H1 (cell line): Measurements from ENCODE around the gene NEURL2. TPM values are rescaled to one million over a fixed set of nuclear protein-coding genes. Genes with fewer than 3 reads are reported as not detected.

ENCODE experiments used
- CTCF ChIA-PET: fragments of 300-600 bp; sonication (Branson Sonifier 250); formaldehyde crosslinking; loops from one replicate; lab custom pipeline; 2021; ENCODE audit not compliant: partially characterized antibody; lab: Charles Lee
- POLR2A ChIA-PET: fragments of 300-600 bp; sonication (Branson Sonifier 250); formaldehyde crosslinking; loops from one replicate; lab custom pipeline; 2021; ENCODE audit warnings: inconsistent platforms; ENCODE audit not compliant: partially characterized antibody; lab: Charles Lee
- DNase-seq, 2 experiments: peaks; one replicate each; pipeline versions ENCODE4 v3.0.0 to v3.0.0-alpha.2; 2010 to 2022; ENCODE audit warnings: low spot score in 2 of 2, low read depth in 1 of 2, mixed read lengths in 1 of 2
- FAIRE-seq: peaks from 2 replicates; lab custom pipeline; 2011; peaks lifted over from hg19 to GRCh38; lab: Jason Lieb, UNC
- H2AFZ ChIP-seq: 2 replicates; pipeline ENCODE4 v1.8.1; 2012; ENCODE audit warnings: low read length, inconsistent platforms
- H2AK5ac ChIP-seq: 2 replicates; pipeline ENCODE4 v1.6.1; 2013; ENCODE audit warnings: low read depth, low read length
- H2BK120ac ChIP-seq: replicated peaks from 2 replicates; pipeline ENCODE3; 2013; ENCODE audit warnings: low read depth, low read length, inconsistent platforms
- H2BK12ac ChIP-seq: 2 replicates; pipeline ENCODE4 v1.6.1; 2013; ENCODE audit warnings: low read depth, low read length
- H2BK15ac ChIP-seq: 2 replicates; pipeline ENCODE4 v1.6.1; 2013; ENCODE audit warnings: low read length
- H2BK20ac ChIP-seq: 2 replicates; pipeline ENCODE4 v1.6.1; 2013; ENCODE audit warnings: low read length
- H2BK5ac ChIP-seq: 2 replicates; pipeline ENCODE4 v1.6.1; 2013; ENCODE audit warnings: low read depth, low read length
- H3K14ac ChIP-seq: 2 replicates; pipeline ENCODE4 v1.6.1; 2013; ENCODE audit warnings: inconsistent platforms; ENCODE audit not compliant: insufficient read length
- H3K18ac ChIP-seq: 2 replicates; pipeline ENCODE4 v1.6.1; 2013; ENCODE audit warnings: low read length; ENCODE audit errors: extremely low read depth
- H3K23ac ChIP-seq: 2 replicates; pipeline ENCODE4 v1.6.1; 2013; ENCODE audit warnings: inconsistent platforms; ENCODE audit not compliant: insufficient read length
- H3K23me2 ChIP-seq: 2 replicates; pipeline ENCODE4 v1.6.1; 2013; ENCODE audit warnings: low read depth, low read length
- H3K27ac ChIP-seq: 2 replicates; pipeline ENCODE4 v1.6.1; 2011; ENCODE audit warnings: low read depth, low read length, inconsistent platforms
- H3K27me3 ChIP-seq, 4 experiments: replicated peaks in 1 of 4; 1 replicate in 1 of 4; 2 replicates in 3 of 4; pipeline versions ENCODE4 v1.6.1 to v1.8.1; 2011 to 2013; ENCODE audit warnings: low read length in 3 of 4, mild to moderate bottlenecking in 3 of 4, inconsistent platforms in 2 of 4, mixed read lengths in 2 of 4, moderate library complexity in 1 of 4; ENCODE audit not compliant: control insufficient read depth in 3 of 4, insufficient read depth in 3 of 4; ENCODE audit errors: extremely low read depth in 1 of 4
- H3K36me3 ChIP-seq, 4 experiments: 2 replicates each; pipeline versions ENCODE4 v1.6.1 to v1.8.1; 2011 to 2013; ENCODE audit warnings: mild to moderate bottlenecking in 4 of 4, low read length in 3 of 4, moderate library complexity in 2 of 4, control low read depth in 1 of 4, inconsistent platforms in 1 of 4; ENCODE audit not compliant: insufficient read depth in 4 of 4, control insufficient read depth in 2 of 4
- H3K4ac ChIP-seq: replicated peaks from 2 replicates; pipeline ENCODE3; 2013; ENCODE audit warnings: low read length, low read depth, mixed read lengths, inconsistent platforms; ENCODE audit not compliant: insufficient read length
- H3K4me1 ChIP-seq, 4 experiments: replicated peaks in 1 of 4; 1 replicate in 1 of 4; 2 replicates in 3 of 4; pipeline versions ENCODE4 v1.6.1 to v1.8.1; 2011 to 2013; ENCODE audit warnings: low read length in 3 of 4, inconsistent platforms in 2 of 4, mixed read lengths in 1 of 4; ENCODE audit not compliant: insufficient read depth in 4 of 4, control insufficient read depth in 3 of 4
- H3K4me2 ChIP-seq, 2 experiments: 2 replicates each; pipeline versions ENCODE4 v1.6.1 to v1.8.1; 2011 to 2013; ENCODE audit warnings: low read depth in 2 of 2, low read length in 2 of 2, control low read depth in 1 of 2, inconsistent platforms in 1 of 2, mild to moderate bottlenecking in 1 of 2; ENCODE audit not compliant: insufficient read depth in 1 of 2
- H3K4me3 ChIP-seq, 4 experiments: fragments of 200-600, 300-600 bp in 1 of 4; sonication (generic), shearing (Covaris generic), sonication (Bioruptor Twin) in 1 of 4; 2 replicates each; pipeline versions ENCODE4 v1.5.1 to v1.8.1; 2011 to 2016; ENCODE audit warnings: low read length in 4 of 4, low read depth in 3 of 4, control low read depth in 2 of 4, inconsistent platforms in 2 of 4, mild to moderate bottlenecking in 2 of 4, mixed read lengths in 1 of 4, moderate library complexity in 1 of 4; ENCODE audit not compliant: insufficient read depth in 2 of 4; ENCODE audit errors: extremely low read depth in 1 of 4
- H3K56ac ChIP-seq: replicated peaks from 2 replicates; pipeline ENCODE3; 2013; ENCODE audit warnings: low read depth, mild to moderate bottlenecking, mixed read lengths, low read length, inconsistent platforms; ENCODE audit not compliant: insufficient read length
- H3K79me1 ChIP-seq: 2 replicates; pipeline ENCODE4 v1.6.1; 2013; ENCODE audit warnings: low read depth, low read length, control low read depth
- H3K79me2 ChIP-seq, 2 experiments: 2 replicates each; pipeline versions ENCODE4 v1.6.1 to v1.8.1; 2012 to 2013; ENCODE audit warnings: low read length in 2 of 2, mild to moderate bottlenecking in 2 of 2, inconsistent platforms in 1 of 2; ENCODE audit not compliant: insufficient read depth in 2 of 2, control insufficient read depth in 1 of 2
- H3K9ac ChIP-seq, 4 experiments: replicated peaks in 1 of 4; 1 replicate in 1 of 4; 2 replicates in 3 of 4; pipeline versions ENCODE4 v1.6.1 to v1.8.1; 2011 to 2013; ENCODE audit warnings: low read depth in 3 of 4, low read length in 3 of 4, control low read depth in 2 of 4, mild to moderate bottlenecking in 2 of 4, moderate library complexity in 2 of 4, inconsistent platforms in 1 of 4; ENCODE audit errors: extremely low read depth in 1 of 4
- H3K9me3 ChIP-seq, 2 experiments: 2 replicates each; pipeline versions ENCODE4 v1.6.1 to v1.8.1; 2012 to 2013; ENCODE audit warnings: mild to moderate bottlenecking in 2 of 2, moderate library complexity in 2 of 2, control low read depth in 1 of 2, inconsistent platforms in 1 of 2, low read depth in 1 of 2, low read length in 1 of 2, mixed read lengths in 1 of 2; ENCODE audit not compliant: insufficient read depth in 2 of 2
- H4K20me1 ChIP-seq, 2 experiments: replicated peaks in 1 of 2; 2 replicates each; pipeline versions ENCODE3 to v1.8.1; 2011 to 2013; ENCODE audit warnings: inconsistent platforms in 2 of 2, low read length in 2 of 2, mild to moderate bottlenecking in 1 of 2; ENCODE audit not compliant: insufficient read depth in 2 of 2, control insufficient read depth in 1 of 2
- H4K5ac ChIP-seq: 2 replicates; pipeline ENCODE4 v1.6.1; 2013; ENCODE audit warnings: low read length, low read depth, mixed read lengths, inconsistent platforms; ENCODE audit not compliant: insufficient read length
- H4K8ac ChIP-seq: 2 replicates; pipeline ENCODE4 v1.8.0; 2013; ENCODE audit warnings: mild to moderate bottlenecking, moderate library complexity, low read length, inconsistent platforms; ENCODE audit not compliant: insufficient read depth; ENCODE audit errors: extremely low read depth
- H4K91ac ChIP-seq: replicated peaks from 2 replicates; pipeline ENCODE3; 2013; ENCODE audit warnings: low read length, mixed read lengths, inconsistent platforms; ENCODE audit not compliant: insufficient read length
- CBX8 ChIP-seq: fragments of 300-800, 300-1000 bp; sonication (generic); IDR thresholded peaks from 2 replicates; pipeline ENCODE4 v1.7.1; 2016; ENCODE audit warnings: low read depth, low read length, borderline replicate concordance
- SRF ChIP-seq: IDR thresholded peaks from 2 replicates; pipeline ENCODE4 v1.6.1; 2011; ENCODE audit warnings: mild to moderate bottlenecking, low read depth, low read length, moderate library complexity
- WGBS, 2 experiments: shearing (Covaris generic) in 1 of 2; methylation state at CpG; one replicate each; pipeline versions ENCODE4 v1.1.6 to v1.1.7; 2013 to 2015; ENCODE audit warnings: low lambda C conversion rate in 2 of 2, mixed read lengths in 2 of 2, inconsistent platforms in 1 of 2, low coverage in 1 of 2, missing lambda C conversion rate in 1 of 2; ENCODE audit not compliant: insufficient replicate concordance in 2 of 2, insufficient coverage in 1 of 2, insufficient read length in 1 of 2; ENCODE audit errors: extremely low coverage in 1 of 2, missing lambda C conversion rate in 1 of 2; 5-methylcytosine and 5-hydroxymethylcytosine counted together
- polyA plus RNA-seq, 7 experiments: library from polyadenylated mRNA; depleted of rRNA in 3 of 7; stranded (reverse) in 5 of 7; unstranded in 2 of 7; fragments of >200 nt in 5 of 7; fragments of 200-250 nt in 2 of 7; gene quantifications; 1 replicate in 5 of 7; 2 replicates in 1 of 7; 4 replicates in 1 of 7; pipeline versions ENCODE4 v1.2.1 to v1.2.3, GENCODE V29; 2011 to 2013; ENCODE audit warnings: missing spikeins in 2 of 7, mixed read lengths in 2 of 7
- total RNA-seq: library from RNA; stranded (reverse); fragmentation: NEBNext Ultra II Directional; extraction: Animal tissue kit (Norgen Biotek cat#: 25700); gene quantifications from 2 replicates; pipeline ENCODE4 v1.2.1, GENCODE V29; 2021

Gene NEURL2
- total and polyA plus RNA-seq, 2 of the 8 experiments (the other 6 are each of a cell fraction or from before 2014, with no cell fraction given): 6.9 TPM

DNA sequence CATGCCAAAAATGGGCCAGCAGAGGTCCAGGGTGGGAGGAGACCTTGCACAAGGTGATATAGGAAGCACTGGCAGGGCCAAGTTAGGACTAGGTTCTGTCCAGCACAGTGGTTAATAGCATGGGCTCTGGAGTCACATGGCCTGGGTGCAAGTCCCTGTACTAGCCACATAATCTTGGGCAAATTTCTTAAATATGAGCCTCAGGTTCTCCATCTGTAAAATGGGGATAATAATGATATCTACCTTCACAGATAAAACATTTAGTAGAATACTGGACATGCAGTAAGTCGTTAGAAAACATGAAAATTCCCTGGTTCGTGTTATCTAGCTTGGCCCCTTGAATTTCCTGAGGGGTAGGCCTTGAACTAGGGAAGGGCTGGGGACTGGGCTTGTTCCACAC, 6.3 kb upstream of the NEURL2 start:
- Histone ChIP-seq H2BK15ac (no peak overlapping the region), H4K20me1 (peaks cover 0 to 14% of the 10 kb centered on the region in 2 experiments), H2AFZ (no peak overlapping the region), H3K4me3 (no peak overlapping the region), H4K8ac (no peak overlapping the region), H2BK5ac (no peak overlapping the region), H2BK12ac (no peak overlapping the region), H2AK5ac (no peak overlapping the region), H3K36me3 (peaks cover 15 to 48% (median 42%) of the 10 kb centered on the region in 4 experiments), H3K23ac (no peak overlapping the region), H3K4ac (no peak overlapping the region), H2BK120ac (no peak overlapping the region), H3K9me3 (no peaks in the 10 kb centered on the region), H3K23me2 (no peaks in the 10 kb centered on the region), H3K27ac (no peak overlapping the region), H3K14ac (no peak overlapping the region), H4K5ac (no peak overlapping the region), H3K9ac (no peak overlapping the region), H4K91ac (no peak overlapping the region), H3K18ac (no peak overlapping the region), H3K4me2 (no peak overlapping the region), H3K56ac (no peak overlapping the region), H2BK20ac (no peak overlapping the region), H3K79me1 (no peaks in the 10 kb centered on the region), H3K27me3 (no peaks in the 10 kb centered on the region), H3K79me2 (no peaks in the 10 kb centered on the region), H3K4me1 (no peaks in the 10 kb centered on the region)
- CTCF ChIA-PET: interaction anchor here (0.8 kb wide), 1 partner anchor 73 kb away, joined by 4 read pairs; no protein-coding TSS in a partner anchor
- no peak for FAIRE-seq
- no peak for DNase-seq
- 89% methylated on average over 2 of the region's 2 CpGs; no CpG with 5 or more reads in 1 of the 2 experiments for WGBS, 2 experiments
- POLR2A ChIA-PET: interaction anchor here (0.7 to 11.2 kb wide), 13 partner anchors 11 to 73 kb away, joined by 3 to 172 read pairs (median 5); partner anchors contain the start of genes PCIF1 and PLTP
- TF ChIP-seq CBX8: no peak
- TF ChIP-seq SRF: no peak
